Neural progenitor cell (in vitro differentiated cells): ENCODE data around the gene RAB11B. TPM values are rescaled to one million over a fixed set of nuclear protein-coding genes. Genes with fewer than 3 reads are reported as not detected.

Experiments
- DNase-seq: peaks from one replicate; pipeline ENCODE4 v3.0.0-alpha.2; 2016; ENCODE audit warnings: low spot score
- H2AFZ ChIP-seq: fragments of 200-600 bp; sonication (generic); replicated peaks from 2 replicates; pipeline ENCODE4 v1.6.1; 2016; ENCODE audit warnings: antibody characterized with exemption
- H3F3A ChIP-seq: fragments of 200-600 bp; sonication (generic); 2 replicates; pipeline ENCODE4 v1.6.1; 2016; ENCODE audit warnings: antibody characterized with exemption, low read depth
- H3K27ac ChIP-seq: fragments of 200-600 bp; sonication (generic); 2 replicates; pipeline ENCODE4 v1.5.1; 2016; ENCODE audit warnings: mild to moderate bottlenecking
- H3K27me3 ChIP-seq: fragments of 200-600 bp; sonication (generic); 2 replicates; pipeline ENCODE4 v1.6.1; 2016; ENCODE audit warnings: mild to moderate bottlenecking, moderate library complexity
- H3K36me3 ChIP-seq: fragments of 200-600 bp; sonication (generic); 2 replicates; pipeline ENCODE4 v1.5.1; 2016
- H3K4me1 ChIP-seq: fragments of 200-600 bp; sonication (generic); 2 replicates; pipeline ENCODE4 v1.6.1; 2016; ENCODE audit warnings: mixed run types
- H3K4me2 ChIP-seq: fragments of 200-600 bp; sonication (generic); 2 replicates; pipeline ENCODE4 v1.6.1; 2016
- H3K4me3 ChIP-seq: fragments of 200-600 bp; sonication (generic); 2 replicates; pipeline ENCODE4 v1.5.1; 2016
- H3K79me2 ChIP-seq: fragments of 200-600 bp; sonication (generic); 2 replicates; pipeline ENCODE4 v1.6.1; 2016; ENCODE audit warnings: low read depth
- H3K9ac ChIP-seq: fragments of 200-600 bp; sonication (generic); 2 replicates; pipeline ENCODE4 v1.6.1; 2016
- H3K9me3 ChIP-seq: fragments of 200-600 bp; sonication (generic); 2 replicates; pipeline ENCODE4 v1.5.1; 2016; ENCODE audit warnings: low read depth
- H4K20me1 ChIP-seq: fragments of 200-600 bp; sonication (generic); 2 replicates; pipeline ENCODE4 v1.6.1; 2016; ENCODE audit warnings: low read depth
- H3K27ac Mint-ChIP-seq: 3 replicates; pipeline ENCODE4 v1.8.0; 2021; ENCODE audit warnings: mixed read lengths
- H3K27me3 Mint-ChIP-seq: 2 replicates; pipeline ENCODE4 v1.8.0; 2022; ENCODE audit warnings: low read depth, mild to moderate bottlenecking, inconsistent platforms, moderate library complexity, mixed read lengths; ENCODE audit not compliant: insufficient read depth
- H3K36me3 Mint-ChIP-seq: 3 replicates; pipeline ENCODE4 v1.8.0; 2021; ENCODE audit warnings: mixed read lengths
- H3K4me1 Mint-ChIP-seq: 3 replicates; pipeline ENCODE4 v1.8.0; 2021; ENCODE audit warnings: mixed read lengths
- H3K4me3 Mint-ChIP-seq: 3 replicates; pipeline ENCODE4 v1.8.0; 2021; ENCODE audit warnings: mild to moderate bottlenecking, moderate library complexity, mixed read lengths
- H3K9me3 Mint-ChIP-seq: 3 replicates; pipeline ENCODE4 v1.8.0; 2020; ENCODE audit warnings: mixed read lengths
- EZH2 ChIP-seq: fragments of 200-600 bp; sonication (generic); IDR thresholded peaks from 2 replicates; pipeline ENCODE4 v1.6.1; 2017; ENCODE audit warnings: antibody characterized with exemption, mild to moderate bottlenecking, moderate library complexity
- EZH2phosphoT487 ChIP-seq: fragments of 200-600 bp; sonication (generic); IDR thresholded peaks from 2 replicates; pipeline ENCODE4 v1.6.1; 2017; ENCODE audit warnings: antibody characterized with exemption
- total RNA-seq: library from RNA; depleted of rRNA; stranded (reverse); fragments of >200 nt; gene quantifications from 2 replicates; pipeline ENCODE4 v1.2.3, GENCODE V29; 2015; ENCODE audit warnings: low replicate concordance
- TF ChIP-seq, protein P1 (sequence below): fragments of 200-600 bp; sonication (generic); IDR thresholded peaks from 2 replicates; pipeline ENCODE4 v1.5.1; 2017; ENCODE audit warnings: antibody characterized with exemption, mild to moderate bottlenecking

Gene RAB11B
- total RNA-seq, 1 donor from 2014 or later, result 17.1 TPM

DNA sequence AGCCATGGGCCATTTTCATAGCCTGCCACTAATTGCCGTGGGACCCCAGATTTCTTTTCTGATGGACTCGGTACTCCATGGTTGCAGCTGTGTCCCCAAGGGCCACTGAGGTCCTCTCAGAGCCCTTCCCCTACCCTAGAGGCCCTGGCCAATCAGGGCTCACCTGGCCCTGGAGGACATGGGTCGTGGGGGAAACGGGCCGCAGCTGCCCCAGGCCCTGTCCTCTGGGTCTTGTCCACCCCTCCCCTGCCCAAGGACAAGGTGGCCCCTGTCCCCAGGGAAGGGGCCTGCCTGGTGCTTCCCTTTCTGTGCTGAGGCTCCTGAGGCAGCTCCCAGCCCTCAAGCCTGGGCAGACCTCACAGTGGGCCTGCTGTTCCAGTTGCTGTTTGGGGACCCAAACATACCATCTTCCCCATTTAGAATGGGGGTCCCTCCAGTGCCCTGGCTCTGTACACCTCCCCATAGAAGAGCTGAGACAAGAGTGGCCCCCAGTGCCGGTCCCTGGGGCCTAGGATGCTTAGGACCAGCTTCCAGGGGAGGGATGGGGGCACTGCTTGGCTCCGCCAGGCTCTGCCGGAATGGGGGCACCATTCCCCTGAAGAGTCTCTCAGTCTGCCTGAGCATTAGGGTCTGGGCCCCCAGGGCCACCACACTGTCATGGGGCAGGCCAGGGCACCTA, 3.2 kb downstream of the RAB11B start:
- Histone ChIP-seq H3K4me1 (no peaks in the 10 kb centered on the region), H3F3A (peaks cover 15% of the 10 kb centered on the region), H2AFZ (no peak overlapping the region), H3K79me2 (peaks cover 84% of the 10 kb centered on the region), H3K36me3 (no peaks in the 10 kb centered on the region), H3K4me3 (no peak overlapping the region), H3K27ac (no peak overlapping the region), H3K4me2 (no peak overlapping the region), H4K20me1 (peaks cover 59% of the 10 kb centered on the region), H3K9ac (peak overlapping the region; percentile 49), H3K9me3 (no peaks in the 10 kb centered on the region), H3K27me3 (no peaks in the 10 kb centered on the region)
- TF ChIP-seq, protein P1, sequence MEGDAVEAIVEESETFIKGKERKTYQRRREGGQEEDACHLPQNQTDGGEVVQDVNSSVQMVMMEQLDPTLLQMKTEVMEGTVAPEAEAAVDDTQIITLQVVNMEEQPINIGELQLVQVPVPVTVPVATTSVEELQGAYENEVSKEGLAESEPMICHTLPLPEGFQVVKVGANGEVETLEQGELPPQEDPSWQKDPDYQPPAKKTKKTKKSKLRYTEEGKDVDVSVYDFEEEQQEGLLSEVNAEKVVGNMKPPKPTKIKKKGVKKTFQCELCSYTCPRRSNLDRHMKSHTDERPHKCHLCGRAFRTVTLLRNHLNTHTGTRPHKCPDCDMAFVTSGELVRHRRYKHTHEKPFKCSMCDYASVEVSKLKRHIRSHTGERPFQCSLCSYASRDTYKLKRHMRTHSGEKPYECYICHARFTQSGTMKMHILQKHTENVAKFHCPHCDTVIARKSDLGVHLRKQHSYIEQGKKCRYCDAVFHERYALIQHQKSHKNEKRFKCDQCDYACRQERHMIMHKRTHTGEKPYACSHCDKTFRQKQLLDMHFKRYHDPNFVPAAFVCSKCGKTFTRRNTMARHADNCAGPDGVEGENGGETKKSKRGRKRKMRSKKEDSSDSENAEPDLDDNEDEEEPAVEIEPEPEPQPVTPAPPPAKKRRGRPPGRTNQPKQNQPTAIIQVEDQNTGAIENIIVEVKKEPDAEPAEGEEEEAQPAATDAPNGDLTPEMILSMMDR, result no peak
- TF ChIP-seq EZH2phosphoT487 (no peak), EZH2 (no peak)
- Mint-ChIP-seq H3K27ac (no peak overlapping the region), H3K27me3 (peaks cover 14% of the 10 kb centered on the region), H3K4me3 (peak overlapping the region; percentile 36), H3K4me1 (peaks cover 23% of the 10 kb centered on the region), H3K36me3 (peaks cover 1% of the 10 kb centered on the region), H3K9me3 (no peaks in the 10 kb centered on the region)
- no peak for DNase-seq

DNA sequence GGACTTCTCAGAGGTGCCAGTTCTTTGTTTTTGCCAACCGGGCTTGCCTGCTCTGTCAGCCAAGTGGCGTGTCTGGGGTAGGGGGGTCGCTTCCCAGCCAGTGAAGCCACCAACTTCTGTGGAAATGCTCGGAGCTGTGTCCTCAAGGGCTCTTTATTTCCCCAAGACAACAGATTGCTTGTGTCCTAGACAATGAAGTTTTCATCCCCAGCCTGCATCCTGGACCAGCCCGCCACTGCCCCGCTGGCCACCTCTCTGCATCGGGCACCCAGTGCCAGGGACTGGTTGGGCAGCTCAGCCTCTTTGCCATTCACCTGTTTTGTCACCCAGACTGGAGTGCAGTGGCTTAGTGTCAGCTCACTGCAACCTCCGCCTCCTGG, 3.7 kb downstream of the RAB11B start:
- TF ChIP-seq, protein P1, result no peak
- TF ChIP-seq EZH2, result no peak
- no peak for TF ChIP-seq EZH2phosphoT487
- peak overlapping the region; percentile 49 for H3K9ac ChIP-seq
- no peak overlapping the region for H3K4me2 ChIP-seq
- peaks cover 86% of the 10 kb centered on the region for H3K79me2 ChIP-seq
- no peak overlapping the region for H3K4me3 Mint-ChIP-seq
- H3K9me3 Mint-ChIP-seq, result no peaks in the 10 kb centered on the region
- H3K4me1 ChIP-seq, result no peaks in the 10 kb centered on the region
- no peak for DNase-seq
- H3K36me3 ChIP-seq, result no peaks in the 10 kb centered on the region
- peaks cover 62% of the 10 kb centered on the region for H4K20me1 ChIP-seq
- H3K36me3 Mint-ChIP-seq, result peaks cover 1% of the 10 kb centered on the region
- H3K27me3 ChIP-seq, result no peaks in the 10 kb centered on the region
- peaks cover 11% of the 10 kb centered on the region for H3F3A ChIP-seq
- H3K27ac ChIP-seq, result no peak overlapping the region
- peaks cover 23% of the 10 kb centered on the region for H3K4me1 Mint-ChIP-seq
- no peak overlapping the region for H3K4me3 ChIP-seq
- H3K27ac Mint-ChIP-seq, result no peak overlapping the region
- H2AFZ ChIP-seq, result no peak overlapping the region
- peaks cover 14% of the 10 kb centered on the region for H3K27me3 Mint-ChIP-seq
- no peaks in the 10 kb centered on the region for H3K9me3 ChIP-seq

DNA sequence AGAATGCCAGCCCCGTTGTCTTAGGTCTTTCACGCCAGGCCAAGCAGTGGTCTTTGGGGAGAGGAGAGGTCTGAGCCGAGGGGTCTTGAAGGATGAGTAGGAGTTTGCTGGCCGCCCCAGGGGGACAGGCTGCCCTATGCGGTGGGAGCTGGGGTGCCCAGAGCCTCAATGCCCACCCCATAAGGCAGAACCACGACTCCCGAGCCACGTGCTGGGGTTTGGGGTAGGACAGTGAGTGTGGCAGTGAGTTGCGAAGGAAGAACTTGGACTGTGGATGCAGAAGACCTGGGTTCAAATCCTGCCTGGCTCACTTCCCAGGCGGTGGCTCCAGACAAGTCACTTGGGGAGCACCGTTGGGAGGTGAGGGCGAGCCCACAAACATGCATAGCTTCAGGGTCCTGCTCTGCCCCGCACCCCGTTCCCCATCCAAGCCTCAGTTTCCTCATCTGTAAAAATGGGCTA, 5.5 kb downstream of the RAB11B start:
- no peak for DNase-seq
- H3K36me3 Mint-ChIP-seq, result peaks cover 4% of the 10 kb centered on the region
- Histone ChIP-seq H3K27ac (no peak overlapping the region), H3K4me3 (no peak overlapping the region), H3K4me1 (no peaks in the 10 kb centered on the region), H3K79me2 (peaks cover 86% of the 10 kb centered on the region), H3K36me3 (no peaks in the 10 kb centered on the region), H4K20me1 (peaks cover 66% of the 10 kb centered on the region), H3K27me3 (no peaks in the 10 kb centered on the region), H3K4me2 (no peak overlapping the region), H3K9ac (no peak overlapping the region), H2AFZ (no peak overlapping the region), H3F3A (peaks cover 5% of the 10 kb centered on the region), H3K9me3 (no peaks in the 10 kb centered on the region)
- H3K27me3 Mint-ChIP-seq, result peaks cover 10% of the 10 kb centered on the region
- no peak for TF ChIP-seq EZH2
- TF ChIP-seq, protein P1, result no peak
- TF ChIP-seq EZH2phosphoT487, result no peak
- H3K27ac Mint-ChIP-seq, result no peak overlapping the region
- H3K4me1 Mint-ChIP-seq, result peaks cover 20% of the 10 kb centered on the region
- H3K4me3 Mint-ChIP-seq, result no peak overlapping the region
- no peaks in the 10 kb centered on the region for H3K9me3 Mint-ChIP-seq
